GM18519 (cell line): Measurements from ENCODE around the gene NDUFB8.

Source experiments
- ATAC-seq: cut with Tn5 transposase; IDR thresholded peaks from one replicate; pipeline ENCODE4 v1.9.1; 2021; ENCODE audit warnings: mild to moderate bottlenecking, moderate library complexity; ENCODE audit not compliant: unreplicated experiment, low FRiP score

NDUFB8 gene

DNA sequence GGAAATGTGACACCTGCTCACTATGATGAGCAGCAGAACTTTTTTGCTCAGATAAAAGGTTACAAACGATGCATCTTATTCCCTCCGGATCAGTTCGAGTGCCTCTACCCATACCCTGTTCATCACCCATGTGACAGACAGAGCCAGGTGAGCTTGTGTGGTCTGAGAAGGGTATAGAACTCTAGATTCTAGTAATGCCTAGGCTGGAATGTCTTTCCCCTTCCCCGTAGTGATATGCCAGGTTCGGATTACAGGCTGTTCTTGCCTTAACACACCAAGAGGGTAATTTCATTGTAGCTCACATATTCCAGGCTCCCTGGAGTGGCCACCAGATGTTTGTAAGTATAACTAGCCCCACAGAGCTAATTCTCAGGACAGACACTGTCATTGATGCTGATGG, 15.3 kb upstream of the NDUFB8 start:
- ATAC-seq, result no peak

DNA sequence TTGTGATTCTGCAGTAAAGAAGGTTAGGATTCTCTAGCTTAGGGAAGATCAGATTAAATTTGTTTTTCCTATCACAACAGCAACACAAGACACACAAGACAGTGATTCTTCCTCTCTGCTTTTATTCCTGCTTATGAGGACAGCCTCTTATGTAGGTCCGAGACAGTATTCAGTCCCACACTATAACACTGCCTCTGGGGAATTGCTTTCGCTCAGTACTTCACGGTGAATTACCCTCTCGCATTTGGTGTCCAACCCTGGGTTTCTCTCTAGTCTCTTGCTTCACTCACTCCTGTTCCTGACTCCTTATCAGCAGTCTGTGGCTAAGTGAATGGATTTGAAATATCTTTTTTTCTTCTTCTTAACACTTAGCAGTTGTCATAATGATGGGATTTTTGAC, 7.8 kb upstream of the NDUFB8 start:
- no peak for ATAC-seq

DNA sequence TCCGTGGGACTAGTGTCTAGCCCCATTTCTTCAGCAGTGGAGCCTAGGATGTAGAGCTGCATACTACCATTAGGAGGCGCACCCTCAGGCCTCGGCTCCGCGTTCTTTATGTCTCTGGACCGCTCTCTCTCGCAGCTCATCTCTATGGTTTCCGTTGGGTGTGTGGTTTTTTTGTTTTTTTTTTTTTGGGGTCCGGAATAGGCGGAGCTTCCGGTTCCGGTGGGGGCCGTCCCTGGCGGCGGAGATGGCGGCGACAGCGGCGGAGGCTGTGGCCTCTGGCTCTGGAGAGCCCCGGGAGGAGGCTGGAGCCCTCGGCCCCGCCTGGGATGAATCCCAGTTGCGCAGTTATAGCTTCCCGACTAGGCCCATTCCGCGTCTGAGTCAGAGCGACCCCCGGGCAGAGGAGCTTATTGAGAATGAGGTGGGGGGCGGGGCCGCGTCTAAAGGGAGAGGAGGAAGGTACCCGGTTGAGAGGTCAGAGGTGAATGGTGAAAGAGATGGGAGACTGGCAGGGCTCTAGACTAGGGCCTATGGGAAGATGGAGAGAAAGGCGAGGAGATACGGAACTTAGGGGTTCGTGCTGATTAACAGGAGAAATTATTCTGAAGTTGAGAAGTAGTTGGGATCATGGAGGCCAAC, 6.2 kb upstream of the NDUFB8 start, which contains the start of gene HIF1AN:
TSS of gene HIF1AN (plus strand) at position 229 of the 639 bp plus-strand sequence. CDS start at position 245, 16 bp downstream.
- peak; percentile 85 for ATAC-seq

DNA sequence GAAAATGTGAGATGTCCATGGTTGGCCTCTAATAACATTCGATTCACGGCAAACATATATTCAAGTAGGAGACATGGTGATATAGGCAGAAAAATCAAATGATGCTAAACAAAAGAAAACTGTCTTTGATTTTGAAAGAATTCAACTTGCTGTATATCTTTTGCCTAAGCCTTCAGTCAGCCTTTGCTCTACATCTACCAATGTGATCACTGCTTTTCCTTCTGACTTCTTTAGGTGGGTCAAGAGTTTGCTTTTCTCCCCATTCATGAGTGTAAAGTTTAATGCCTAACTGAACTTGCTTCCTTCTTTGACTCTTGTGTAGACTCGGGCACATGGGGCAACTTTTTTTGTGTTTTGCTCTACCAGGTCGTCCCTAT, 5.7 kb upstream of the NDUFB8 start:
- ATAC-seq, result no peak

DNA sequence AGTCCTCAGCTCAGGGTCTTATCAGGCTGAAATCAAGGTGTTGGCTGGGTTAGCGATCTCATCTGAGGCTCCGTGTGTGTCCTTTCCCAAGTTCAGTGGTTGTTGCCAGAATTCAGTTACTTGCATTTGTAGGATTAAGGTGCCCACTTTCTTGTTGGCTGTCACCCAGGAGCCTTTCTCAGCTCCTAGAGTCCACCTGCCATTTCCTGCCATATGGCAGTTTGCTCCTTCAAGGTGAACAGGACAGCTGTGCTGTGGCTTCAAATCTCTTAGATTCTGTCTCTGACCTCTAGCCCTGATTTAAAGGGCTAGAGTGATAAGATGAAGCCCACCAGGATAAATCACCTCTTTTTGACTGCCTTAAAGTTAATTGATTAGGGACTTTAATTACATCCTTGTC, 5.1 kb upstream of the NDUFB8 start:
- ATAC-seq, result no peak

DNA sequence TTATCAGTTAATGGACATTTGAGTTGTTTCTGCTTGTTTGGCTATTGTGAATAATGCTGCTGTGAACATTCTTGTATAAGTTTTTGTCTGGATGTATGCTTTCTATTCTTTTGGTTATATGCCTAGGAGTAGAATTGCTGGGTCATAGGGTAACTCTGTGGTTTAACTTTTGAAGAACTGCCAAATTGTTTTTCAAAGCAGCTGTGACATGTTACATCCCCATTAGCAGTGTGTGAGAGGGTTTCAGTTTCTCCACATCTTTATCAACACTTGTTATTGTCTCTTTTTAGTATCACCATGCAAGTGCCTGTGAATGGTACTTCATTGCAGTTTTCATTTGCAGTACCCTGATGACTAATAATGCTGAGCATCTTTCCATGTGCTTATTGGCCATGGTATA, 2.1 kb upstream of the NDUFB8 start:
- ATAC-seq, result no peak

DNA sequence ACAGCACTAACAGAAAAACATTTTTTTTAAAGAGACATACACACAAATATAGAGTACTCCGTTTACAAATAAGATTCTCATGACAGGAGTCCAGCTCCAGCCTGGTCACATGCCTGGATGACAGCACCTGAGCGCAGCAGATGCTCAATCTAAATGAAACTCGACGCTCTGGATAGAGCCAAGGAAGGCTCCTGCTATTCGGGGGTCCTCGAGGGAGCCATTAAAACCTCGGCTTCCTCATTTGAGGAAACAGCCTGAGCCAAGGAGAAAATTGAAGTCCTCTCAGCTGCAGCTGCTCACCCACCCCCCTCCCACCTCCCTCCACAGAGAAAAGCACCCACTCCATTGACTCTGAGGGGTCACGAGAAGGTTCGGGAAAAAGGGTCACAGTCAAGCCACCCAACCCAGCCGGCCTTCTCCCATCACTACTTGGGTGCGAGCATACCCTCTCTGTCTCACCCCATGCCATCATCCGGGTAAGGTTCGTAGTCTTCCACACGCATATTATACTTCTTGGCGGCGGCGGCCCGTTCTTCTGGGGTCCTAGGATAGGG, 673 bp downstream of the NDUFB8 start:
- no peak for ATAC-seq

DNA sequence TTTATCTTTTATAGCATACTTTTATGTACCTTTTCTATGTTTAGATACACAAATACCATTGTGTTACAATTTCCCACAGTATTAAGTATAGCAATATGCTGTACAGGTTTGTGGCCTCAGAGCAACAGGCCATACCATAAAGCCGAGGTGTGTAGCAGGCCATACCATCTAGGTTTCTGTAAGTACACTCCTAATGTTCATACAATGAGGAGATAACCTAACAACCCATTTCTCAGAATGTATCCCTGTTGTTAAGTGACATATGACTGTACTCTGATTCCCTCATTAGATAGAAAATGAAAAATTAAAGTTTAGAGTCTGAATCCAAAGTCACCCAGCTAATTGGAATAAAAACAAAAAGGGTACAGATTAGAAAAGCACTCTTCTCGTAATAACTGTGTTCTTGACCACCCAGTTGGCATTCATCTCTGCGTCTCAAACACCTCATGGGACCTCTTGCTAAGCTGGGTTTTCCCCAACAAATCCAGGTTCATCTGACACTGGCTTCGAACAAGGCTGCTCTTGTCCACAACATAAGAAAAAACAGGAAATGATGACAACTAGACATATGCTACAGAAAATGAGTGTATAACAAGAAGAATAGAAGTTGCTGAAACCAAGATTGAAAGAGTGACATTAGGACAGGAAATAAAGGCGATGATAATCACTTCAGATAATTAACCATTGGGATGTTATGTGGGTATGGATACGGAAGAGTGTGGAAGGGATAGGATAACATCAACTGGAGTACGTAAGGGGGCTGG, 1.4 kb downstream of the NDUFB8 start:
- ATAC-seq, result no peak

DNA sequence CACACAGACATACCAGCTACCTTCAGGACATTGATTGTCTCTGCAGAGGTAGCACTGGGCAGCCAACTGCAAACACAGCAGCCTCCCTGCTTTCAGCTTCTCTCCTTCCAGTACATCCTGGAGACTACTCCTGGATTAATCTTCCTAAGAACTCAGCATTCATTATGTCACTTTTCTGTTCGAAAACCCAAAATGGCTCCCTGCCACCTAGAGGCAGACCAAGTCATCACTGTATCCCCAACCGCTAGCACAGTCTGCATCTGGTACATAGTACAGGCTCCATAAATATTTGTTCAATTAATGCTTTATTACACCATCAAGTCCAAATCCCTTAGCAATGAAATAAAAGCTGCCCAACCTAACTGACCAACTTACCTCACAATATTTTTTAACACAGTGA, 5.0 kb downstream of the NDUFB8 start:
- ATAC-seq, result no peak

DNA sequence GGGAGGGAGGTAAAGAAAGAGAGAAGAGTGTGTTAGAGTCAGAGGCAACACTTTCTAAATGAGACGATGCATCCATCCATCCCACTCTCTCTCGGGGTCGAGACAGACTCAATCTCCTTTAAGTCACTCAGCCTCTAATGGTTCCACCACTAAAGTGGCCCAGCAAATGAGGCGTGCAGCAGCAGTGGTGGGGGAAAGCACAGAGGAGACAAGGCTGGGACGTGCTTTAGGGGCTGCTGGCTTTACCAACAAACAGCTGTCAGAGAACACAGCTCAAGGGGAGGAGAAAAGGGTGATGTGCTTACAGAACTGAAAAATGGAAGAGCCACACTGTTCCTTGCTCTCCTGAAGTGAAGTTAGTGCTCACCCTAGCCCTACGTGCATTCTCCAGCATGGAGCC, 5.5 kb downstream of the NDUFB8 start:
- no peak for ATAC-seq

DNA sequence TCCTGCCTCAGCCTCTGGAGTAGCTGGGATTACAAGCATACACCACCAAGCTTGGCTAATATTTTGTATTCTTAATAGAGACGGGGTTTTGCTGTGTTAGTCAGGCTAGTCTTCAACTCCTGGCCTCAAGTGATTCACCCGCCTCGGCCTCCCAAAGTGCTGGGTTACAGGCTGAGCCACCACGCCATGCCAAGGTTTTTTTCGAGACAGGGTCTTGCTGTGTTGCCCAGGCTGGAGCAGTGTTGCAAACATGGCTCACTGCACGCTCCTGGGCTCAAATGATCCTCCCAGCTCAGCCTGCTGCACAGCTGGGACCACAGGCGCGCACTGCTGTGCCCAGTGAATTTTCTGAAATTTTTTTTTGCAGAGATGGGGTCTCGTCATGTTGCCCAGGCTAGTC, 6.7 kb downstream of the NDUFB8 start:
- no peak for ATAC-seq

DNA sequence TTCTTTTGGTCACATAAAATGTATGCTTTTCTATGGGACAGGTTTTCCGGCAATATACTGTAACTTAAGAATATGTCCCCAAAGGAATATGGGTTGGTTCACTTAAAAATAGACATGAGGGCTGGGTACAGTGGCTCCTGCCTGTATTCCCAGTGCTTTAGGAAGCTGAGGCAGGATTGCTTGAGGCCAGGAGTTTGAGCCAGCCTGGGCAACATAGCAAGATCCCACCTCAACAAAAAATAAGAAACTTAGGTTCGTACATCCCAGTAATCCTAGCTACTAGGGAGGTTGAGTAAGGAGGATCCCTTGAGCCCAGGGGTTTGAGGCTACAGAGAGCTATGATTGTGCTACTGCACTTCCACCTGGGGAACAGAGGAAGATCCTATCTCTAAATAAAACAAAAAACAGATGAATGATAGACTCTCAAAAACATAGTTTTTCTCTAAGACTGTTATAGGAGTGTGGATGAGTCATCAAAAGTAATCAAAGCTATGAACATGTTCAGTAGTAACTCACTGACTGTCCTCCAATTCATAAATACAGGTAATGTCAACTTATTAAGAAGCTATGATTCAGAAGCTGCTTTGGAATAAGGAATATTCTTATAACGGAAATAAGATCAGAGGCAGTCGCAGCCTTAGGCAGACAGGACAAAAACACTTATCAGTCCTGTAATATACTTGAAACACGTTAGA, 7.4 kb downstream of the NDUFB8 start:
- no peak for ATAC-seq

DNA sequence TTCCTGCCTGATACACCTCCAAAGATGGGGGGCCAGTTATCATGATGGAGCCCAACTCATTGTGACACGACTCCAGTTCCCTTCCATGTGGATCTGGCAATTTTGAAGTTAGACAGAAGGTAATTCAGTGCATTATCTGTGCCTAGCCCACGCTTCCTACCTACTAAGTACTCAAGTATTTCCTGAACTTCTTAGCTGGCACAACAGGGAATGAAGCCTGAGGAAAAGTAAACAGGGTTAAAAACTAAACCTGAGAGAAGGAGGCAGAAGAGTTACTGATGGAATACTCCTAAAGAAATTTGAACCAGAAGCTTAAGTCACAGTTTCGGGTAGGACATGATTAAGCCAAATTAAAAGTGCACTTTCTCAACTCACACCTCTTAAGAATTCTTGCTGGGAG, 8.9 kb downstream of the NDUFB8 start:
- no peak for ATAC-seq

DNA sequence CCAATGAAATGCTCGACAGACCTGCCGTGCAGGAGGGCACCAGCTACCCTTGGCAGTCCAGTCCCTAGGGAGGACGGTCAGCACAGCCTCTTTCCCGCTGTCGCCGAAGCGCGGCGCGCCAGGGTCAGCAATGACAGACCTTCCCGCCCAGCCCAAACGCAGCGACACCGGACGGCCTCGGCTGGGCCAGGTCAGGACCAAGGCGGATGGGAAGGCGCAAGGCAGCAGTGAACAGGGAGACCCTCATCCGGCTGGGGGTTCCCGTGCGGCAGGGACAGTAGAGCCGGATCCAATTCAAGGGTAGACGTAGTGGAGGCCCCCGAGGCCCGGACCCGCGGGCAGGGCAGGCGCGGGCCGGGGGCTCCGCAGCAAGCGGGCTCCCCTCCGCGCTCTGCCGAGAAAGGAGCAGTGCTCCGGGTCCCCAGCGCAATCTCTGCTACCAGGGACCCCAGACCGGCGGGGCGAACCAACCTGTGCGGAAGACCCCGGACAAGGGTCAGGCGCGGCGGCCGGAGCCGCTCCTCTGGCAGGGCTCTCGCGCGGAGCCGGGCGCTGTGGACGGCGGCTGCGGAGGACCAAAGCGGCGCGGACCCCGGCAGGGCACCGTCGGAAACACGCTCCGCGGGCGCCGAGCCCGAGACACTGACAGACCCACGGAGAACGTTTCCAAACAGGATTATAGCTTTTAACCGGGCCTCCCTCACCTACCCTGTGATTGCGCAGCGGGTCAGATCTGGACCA, 10.2 kb downstream of the NDUFB8 start, which contains the start of gene SEC31B:
TSS of gene SEC31B (minus strand) at position 551 of the 741 bp plus-strand sequence. CDS start 2,909 bp downstream, outside the sequence.
- no peak for ATAC-seq

DNA sequence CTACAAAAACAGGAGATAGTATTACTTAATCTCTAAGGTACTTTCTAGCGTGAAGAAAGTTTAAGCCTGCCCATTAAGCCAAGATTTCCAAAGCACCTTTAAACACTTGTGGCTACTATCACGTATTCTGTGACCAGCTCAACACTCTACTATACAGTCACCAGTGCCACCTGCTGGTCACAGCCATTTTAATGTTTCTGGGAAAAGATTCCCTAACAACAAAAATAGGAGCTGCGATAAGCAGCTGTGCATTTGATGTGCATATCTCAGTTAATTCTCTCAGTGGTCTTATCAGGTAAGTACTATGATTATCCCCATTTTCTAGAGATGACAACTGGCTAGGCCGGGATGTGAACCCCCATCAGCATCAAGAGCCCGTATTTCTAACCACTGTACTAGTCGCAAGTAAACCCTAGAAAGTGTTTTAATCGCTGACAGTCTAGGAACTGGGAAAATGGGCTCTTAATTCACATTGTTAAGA, 10.9 kb downstream of the NDUFB8 start:
- no peak for ATAC-seq

DNA sequence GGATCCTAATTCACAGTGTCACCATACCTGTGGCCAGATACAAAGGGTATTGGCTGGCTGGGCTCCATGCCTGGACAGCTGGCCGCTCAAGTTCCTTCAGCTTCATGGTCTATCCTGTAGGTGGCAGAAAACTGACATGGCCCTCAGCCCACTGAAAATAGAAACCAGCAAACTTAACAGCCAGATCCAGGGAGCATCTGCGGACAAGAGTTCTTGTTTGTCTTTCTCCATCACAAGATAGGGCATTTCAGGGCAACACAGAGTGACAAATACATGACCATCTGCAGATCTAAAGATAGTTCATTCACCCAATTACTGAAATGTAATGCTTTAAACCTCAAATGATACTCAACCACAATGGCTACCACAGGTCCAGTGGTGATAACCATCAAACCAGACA, 12.8 kb downstream of the NDUFB8 start:
- ATAC-seq, result no peak

DNA sequence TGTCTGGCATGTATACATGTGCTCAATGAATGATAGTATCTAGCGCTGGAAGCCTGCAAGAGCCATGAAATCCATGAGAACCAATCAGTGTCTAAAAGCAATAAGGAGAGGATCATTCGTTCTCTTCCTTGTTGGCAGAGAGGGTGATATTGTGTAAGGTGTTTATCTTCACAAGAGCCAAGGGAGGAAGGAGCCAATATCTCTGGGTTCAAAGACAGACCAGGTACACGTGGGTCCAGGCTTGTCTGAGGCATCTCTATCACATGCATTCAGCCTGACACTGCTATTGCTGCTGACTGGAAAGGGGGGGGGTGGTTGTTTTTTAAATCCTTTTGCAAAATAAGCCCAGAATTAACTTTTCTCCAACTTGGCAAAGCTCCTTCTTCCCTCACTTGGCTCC, 14.1 kb downstream of the NDUFB8 start:
- ATAC-seq, result no peak

DNA sequence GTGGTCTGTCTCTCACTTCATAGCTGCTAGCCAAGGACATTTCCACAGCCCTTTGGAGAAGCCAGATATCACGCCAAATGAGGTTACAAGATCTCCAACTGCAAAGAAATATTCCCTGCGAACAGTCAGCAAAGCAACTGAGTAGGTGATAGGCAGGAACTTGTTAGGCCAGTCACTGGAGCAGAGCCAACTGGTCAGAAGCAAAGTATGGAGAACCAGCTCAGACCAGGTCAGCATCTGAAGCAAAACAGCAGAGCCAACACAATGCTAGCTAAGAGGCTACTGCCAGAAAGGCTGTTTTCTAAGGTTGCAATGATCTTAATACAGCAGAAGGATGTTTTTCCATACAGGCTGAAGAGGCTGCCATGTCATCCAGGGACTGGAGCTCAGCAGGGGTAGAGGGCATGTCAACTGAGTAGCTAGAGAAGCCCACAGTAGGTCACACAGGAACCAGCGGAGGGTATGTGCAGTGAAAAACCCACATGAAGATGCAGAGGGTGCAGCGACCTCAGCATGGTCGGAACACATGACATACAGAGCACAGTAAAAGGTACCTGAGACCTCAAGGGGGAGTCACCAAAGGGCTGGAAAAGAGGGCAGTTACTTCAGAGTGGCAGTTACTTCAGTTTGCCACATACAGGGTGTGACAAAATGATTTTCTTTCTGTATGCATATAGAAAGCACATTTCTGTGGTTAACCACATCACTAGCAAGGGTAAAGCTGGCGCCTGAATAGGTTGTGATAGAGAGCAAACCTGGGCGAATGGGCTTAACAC, 18.9 kb downstream of the NDUFB8 start:
- no peak for ATAC-seq

DNA sequence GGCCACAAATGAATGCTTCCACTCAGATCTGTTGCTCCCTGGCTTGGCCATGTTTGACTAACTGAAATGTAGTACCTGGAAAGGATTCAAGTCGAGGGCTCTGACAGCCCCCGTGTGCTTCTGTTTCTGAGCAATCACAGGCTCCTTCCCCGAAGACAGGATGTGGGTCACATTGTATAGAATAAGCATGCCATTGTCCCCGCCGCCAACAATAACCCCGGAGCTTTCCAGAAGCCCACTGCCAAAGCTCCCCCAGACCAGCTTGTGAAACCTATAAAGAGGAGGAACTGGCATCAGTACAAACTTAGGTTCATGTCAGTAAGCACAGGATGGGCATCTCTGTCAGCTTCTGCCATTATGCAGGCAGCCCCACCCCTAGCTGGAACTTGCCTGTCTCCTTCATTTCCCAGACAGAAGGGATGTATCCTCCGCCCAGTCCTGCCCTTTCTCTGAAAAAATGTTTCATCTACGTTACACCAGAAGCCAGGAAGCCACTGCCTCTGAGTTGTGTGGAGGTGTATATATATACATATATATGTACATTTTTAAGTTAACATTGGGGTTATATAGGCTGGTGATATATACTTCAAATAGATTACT, 20.3 kb downstream of the NDUFB8 start:
- no peak for ATAC-seq
